ENCODE results near the gene TRPC4AP.

DNA sequence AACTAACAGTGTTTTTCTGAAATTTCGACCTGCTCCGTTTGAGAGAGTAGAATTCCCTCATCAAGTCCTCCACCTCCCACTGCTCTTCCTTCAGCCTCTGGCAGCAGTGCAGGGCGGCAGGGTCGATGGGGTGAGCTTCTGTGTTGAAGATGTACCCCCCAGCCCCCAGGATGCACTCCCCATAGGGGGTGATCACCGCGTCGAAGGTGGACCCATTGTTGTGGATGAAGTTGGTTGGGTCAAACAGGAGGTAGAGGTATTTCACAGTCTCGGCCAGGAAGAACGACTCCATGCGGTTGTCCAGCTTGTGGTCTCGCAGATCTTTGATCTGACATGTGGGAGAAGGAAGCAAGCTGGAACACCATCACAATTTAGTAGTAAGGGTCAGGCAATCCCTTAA is 23.0 kb upstream of the TRPC4AP start:
- TF ChIP-seq, protein P1, sequence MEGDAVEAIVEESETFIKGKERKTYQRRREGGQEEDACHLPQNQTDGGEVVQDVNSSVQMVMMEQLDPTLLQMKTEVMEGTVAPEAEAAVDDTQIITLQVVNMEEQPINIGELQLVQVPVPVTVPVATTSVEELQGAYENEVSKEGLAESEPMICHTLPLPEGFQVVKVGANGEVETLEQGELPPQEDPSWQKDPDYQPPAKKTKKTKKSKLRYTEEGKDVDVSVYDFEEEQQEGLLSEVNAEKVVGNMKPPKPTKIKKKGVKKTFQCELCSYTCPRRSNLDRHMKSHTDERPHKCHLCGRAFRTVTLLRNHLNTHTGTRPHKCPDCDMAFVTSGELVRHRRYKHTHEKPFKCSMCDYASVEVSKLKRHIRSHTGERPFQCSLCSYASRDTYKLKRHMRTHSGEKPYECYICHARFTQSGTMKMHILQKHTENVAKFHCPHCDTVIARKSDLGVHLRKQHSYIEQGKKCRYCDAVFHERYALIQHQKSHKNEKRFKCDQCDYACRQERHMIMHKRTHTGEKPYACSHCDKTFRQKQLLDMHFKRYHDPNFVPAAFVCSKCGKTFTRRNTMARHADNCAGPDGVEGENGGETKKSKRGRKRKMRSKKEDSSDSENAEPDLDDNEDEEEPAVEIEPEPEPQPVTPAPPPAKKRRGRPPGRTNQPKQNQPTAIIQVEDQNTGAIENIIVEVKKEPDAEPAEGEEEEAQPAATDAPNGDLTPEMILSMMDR (IDR thresholded peaks at IDR 0.05) = no peak
- TF ChIP-seq EP300 (IDR thresholded peaks at IDR 0.05) = no peak
